HG03280 (cell line): ENCODE data around the gene KLRF1.

ENCODE experiments used
- ATAC-seq: cut with Tn5 transposase; IDR thresholded peaks from one replicate; pipeline ENCODE4 v1.9.1; 2021; ENCODE audit warnings: mild to moderate bottlenecking, moderate library complexity; ENCODE audit not compliant: unreplicated experiment

KLRF1 gene, protein sequence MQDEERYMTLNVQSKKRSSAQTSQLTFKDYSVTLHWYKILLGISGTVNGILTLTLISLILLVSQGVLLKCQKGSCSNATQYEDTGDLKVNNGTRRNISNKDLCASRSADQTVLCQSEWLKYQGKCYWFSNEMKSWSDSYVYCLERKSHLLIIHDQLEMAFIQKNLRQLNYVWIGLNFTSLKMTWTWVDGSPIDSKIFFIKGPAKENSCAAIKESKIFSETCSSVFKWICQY

DNA sequence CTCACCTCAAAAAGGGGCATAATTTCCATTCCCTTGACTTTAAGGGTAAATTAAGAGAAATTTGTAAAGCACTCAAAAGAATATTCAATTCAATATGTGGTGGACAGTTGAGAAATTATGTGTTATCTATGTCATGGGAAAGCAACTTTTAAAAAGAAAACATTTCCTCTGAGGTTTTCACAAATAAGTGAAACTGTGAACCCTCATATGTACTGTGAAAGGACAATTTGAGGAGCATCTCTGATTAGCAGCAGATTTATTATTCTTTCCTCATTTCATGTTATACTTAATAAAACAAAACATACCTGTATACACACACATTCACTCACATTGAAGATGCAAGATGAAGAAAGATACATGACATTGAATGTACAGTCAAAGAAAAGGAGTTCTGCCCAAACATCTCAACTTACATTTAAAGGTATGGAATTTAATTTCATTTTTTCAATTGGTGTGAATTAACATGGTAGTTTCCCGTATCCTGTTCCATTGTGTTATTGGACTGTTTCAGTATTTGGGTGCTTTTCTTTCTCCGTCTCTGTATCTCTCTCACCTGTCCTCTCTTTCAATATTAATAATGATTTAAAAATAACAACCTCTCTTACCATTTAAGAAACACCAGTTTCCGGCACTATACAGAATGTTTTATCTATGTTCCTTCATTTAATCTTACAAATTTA is at the start of gene KLRF1:
KLRF1 (plus strand) TSS at position 273 of the 680 bp plus-strand sequence; CDS start at position 337, 64 bp downstream.
- ATAC-seq, result no peak

DNA sequence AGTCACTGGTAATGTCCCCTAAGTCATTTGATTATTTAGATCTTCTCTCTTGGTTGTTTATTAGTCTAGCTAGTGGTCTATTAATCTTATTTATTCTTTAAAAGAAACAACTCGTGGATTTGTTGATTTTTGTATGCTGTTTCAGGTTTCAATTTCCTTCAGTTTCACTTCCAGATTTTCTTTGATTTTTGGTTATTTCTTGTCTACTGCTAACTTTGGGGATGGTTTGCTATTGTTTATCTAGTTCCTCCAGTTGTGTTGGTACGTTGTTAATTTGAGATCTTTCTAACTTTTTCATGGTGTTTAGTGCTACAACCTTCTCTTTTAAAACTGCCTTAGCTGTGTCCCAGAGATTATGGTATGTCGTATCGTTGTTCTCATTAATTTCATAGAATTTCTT is 48.1 kb upstream of the KLRF1 start:
- no peak for ATAC-seq

DNA sequence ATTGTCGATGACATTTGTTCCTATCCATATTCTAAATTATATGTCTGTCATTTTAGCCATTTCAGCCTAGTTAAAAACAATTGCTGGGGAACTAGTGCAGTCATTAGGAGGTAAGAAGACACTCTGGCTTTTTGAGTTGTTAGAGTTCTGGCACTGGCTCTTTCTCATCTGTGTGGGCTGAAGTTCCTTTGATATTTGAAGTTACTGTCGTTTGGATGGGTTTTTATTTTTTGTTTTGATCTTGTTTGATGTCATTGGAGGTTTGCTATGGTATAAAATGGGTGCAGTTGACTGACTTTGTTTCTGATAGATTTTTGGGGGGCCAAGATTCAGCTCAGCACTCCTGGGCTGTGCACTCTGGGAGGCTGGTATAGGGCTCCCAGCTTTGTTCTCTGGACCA is 45.9 kb upstream of the KLRF1 start:
- no peak for ATAC-seq

DNA sequence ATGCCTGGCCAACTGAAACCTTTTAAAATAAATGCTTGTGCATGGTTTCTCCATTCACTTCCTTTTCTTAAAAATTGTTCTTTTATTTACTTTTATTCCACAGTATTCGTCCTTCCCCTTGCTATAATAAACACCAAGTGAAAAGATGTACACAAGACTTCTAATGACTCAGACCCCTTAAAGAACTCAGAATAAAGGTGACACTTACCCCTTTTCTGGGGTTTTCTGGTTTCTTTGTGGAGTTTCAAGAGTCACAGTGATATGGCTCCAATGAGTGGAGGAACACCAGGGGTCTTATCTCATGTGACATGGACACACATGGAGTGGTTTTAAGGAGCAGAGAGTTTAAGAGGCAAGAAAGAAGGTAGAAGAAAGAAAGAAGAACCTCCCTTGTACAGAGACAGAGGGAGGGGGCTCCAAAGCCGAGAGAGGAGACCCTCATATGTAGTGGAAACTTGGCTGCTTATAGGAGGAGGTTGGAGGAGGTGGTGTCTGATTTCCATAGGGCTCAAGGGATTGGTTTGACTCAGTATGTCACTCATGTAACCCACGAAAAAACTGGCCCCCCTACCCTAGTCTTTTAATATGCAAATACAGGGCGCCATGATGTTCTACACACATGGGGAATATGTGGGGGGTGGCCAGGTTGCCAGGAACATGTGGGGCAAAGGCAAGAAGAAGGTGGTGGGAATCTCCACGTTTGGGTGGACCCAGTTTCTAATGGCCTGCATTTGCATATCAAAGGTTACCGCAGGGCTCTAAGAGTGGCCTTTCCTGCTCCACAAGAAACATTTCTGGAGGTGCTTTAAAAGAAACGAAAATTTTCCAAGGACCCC is 44.5 kb upstream of the KLRF1 start:
- ATAC-seq, result no peak

DNA sequence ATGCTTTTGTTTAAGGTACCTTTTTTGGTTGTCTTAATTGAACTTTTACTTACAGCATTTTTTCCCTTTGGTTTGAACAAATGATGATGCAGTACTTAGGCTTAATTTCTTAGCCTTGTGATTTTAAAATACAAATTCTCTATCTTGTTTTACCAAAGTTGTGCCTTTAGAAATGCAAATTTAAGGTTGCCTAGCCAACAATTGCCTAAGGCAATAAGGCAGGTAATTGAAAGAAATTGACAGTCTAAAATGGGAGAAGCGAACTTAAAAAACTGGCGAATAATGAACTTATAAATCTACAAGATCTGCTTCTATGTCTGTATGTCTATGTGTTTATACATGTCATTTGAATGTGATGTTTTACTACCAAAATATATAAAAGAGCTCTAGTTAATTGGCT is 43.0 kb upstream of the KLRF1 start:
- no peak for ATAC-seq

DNA sequence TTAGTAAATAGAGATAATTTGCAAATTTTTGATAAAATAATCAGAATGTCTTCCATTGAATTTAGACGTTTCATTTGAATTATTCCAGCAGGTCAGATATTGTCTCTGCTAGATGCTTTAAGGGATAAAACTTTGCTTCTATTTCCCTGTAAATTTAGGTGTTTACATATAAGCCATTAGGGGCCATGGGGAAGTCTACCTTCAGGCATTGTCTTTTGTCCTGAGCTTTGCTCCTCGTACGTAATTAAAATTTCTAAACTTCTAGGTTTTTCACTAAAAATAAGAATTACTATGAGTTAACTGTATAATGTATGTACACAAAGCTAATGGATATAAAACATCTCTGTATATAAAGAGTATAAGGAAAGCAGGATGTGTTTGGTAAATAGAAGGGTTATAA is 42.5 kb upstream of the KLRF1 start:
- ATAC-seq, result no peak

DNA sequence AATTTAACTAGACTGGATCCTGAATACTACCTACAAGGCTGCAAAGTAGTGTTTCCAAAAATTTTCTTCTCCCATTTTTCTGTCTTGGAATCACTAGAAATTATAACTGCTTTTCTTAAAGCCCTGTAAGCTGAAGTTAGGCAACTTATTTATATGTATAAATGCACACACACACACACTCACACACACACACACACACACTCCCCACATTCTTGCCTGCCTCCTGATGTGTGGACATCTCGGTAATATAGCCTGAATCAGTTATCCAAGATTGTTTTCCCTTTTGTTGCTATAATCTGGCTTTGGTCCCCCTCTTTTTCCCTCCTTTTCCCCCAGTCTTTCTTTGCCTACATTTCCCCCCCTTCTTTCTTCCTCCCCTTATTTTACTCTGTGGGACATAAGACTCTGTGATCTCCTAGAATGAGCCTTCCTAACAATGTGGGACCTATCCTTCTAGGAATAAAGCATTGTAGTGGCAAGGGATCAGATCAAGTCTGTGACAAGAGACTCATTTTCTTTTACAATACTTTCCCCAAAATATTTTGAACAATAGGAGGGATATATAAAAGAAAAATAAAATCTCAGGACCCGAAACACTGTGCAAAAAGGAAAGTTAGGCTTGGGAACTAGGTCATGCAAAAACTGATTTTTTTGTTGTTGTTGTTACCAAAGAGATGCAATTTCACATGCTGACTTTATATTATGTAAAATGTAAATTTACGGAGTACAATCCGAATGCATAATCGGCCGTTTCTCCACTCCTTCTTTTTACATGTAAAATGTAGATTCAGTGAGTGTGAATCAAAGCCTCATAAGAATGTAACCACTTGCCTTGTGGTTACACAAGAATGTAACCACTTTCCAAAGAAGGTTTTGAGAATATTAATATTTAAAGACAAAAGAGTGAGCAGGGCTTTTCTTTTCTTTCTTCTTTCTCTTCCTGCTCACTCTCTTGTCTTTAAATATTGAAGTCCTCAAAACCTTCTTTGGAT is 40.3 kb upstream of the KLRF1 start:
- ATAC-seq, result no peak

DNA sequence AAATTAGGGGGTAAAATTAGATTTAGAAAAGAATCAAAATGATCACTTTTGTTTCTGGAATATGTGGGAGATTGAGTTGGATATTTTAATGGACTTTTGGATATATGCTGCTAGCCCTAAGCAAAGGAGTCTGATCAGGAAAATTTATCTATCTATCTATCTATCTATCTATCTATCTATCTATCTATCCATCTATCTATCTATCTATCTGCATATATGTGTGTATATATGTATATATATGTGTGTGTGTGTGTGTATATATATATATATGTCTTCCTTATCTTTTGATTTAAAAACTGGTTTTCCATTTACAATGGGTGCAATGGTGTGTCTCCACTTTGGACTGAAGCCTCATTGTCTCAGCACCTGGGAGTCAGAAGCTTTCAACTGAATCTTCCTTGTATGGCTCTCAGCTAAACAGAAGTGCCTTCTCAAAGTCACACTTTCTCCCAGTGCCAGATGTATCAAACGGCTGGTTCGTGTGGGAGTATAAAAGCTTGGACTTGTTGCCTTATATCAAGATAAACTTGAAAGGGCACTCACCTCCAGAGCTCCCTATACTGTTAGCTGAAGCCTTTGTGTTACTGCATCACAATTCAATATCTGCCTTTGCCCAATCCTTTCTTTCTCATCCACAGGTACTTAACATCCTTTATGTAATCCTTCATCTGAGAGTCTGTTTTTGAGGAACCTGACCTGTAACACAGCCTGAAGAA is 34.9 kb upstream of the KLRF1 start:
- ATAC-seq, result no peak

DNA sequence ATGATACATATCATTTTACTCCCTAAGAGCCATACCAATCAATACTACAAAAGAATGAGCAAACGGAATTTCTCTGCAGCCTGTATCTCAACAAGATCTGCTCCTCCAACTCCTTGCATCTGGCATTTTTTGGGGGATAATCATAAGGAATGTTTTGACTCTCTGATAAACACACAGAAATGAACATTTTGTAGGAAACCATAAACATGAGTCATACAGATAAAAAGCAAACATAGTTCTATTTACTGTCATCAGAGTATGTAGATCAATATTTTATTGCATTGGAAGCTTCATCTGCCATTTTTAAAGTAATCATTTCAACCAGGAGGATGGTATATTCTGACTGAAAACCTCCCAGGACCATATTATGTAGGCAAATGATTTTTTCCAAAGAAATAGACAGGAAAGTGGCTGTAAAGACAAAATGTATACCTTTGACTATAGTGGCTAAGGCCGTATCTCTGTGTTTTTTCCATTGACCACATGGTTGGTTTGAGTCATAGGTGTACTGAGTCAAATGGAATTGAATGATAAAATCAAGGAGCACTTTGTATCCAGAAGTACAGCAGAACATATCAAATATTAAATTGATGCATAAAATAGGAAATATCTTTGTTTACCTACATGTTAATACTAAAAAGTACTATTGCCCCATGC is 34.2 kb upstream of the KLRF1 start:
- ATAC-seq, result no peak

DNA sequence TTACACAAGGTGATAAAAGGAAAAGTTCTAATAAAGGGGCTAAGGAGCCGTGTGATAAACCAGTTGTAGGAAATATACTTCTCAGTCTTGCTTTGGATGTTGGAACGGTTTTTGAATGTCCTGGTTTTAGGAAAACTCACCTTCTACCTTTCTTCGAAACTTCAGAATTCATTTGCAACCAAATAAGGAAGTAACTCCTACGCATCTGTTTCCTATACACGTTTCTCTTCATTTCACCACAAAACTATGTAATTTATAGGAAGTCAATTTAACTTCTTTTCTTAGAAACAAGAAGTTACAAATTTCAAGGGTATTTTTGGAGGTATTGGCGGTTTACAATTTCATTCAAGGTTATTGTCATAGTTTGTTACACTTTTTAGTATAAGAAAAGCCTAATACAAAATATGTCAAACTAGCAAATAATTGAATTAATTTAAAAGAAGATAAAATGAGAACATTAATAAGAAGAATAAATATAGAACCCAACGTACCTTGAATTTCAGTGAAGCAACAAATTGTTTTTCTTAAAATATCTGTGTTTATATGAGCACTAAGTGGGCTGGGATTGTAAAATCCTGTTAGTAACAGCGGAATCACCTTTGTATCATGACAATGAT is 33.4 kb upstream of the KLRF1 start:
- ATAC-seq, result no peak

DNA sequence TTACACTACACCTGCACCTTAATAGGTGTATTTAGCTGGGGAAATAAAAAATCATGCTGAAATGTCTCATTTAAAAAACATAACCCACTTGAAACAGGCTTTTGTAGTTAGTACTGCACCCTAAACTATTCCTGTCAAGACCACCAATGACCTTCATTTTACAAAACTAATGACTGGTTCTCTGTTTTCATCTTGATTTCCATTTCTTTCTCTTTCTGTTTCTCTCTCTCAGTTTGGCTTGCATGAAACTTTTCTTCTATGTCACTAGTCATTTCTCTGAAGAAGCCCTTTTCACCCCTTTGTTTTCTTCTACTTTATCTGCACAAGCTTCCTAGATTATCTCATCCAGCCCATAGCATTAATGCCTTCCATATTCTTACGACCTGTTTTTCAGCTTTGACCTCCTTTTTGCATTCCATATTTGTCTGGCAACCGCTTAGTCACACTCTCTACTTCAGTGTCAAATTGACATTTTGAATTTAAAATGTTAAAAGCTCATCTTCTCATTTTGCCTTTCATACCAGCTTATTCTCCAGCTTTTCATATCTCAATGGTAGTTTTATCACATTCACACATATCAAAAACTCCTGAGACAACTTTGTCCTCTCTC is 32.7 kb upstream of the KLRF1 start:
- no peak for ATAC-seq

DNA sequence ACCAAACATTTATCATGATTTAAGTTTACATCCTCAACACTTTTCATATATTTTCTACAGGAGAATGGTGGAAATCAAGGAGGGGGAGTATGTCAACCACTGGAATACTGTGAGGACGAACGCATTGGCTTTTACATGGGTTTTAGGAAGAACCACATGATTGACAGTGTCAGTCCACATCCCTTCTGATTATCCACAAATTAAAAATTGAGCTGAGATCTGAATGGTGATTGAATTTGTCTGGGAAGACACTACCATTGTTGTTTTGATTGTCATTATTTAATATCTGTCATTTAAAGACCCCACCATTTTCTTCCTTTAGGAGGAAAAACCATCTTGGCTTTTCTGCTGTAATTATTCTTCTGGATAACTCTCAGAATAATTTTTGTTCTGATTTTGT is 31.3 kb upstream of the KLRF1 start:
- no peak for ATAC-seq

DNA sequence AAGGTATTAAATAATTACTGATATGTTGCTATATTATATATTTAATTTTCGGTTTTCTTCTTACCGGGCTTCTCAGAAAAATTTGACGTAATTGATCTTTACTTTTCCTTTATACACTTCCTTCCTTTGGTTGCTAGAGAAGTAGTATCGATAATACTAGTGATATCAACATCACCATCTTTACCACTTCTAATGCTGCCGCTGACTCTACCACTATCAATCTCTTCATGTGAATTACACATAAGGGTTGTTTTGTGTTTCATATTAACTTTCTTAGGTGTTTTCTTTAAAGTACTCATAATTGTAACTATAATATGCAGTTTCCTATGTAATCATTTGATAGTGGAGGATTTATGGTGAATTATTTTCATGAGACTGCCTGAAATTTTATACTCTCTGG is 30.9 kb upstream of the KLRF1 start:
- ATAC-seq, result no peak

DNA sequence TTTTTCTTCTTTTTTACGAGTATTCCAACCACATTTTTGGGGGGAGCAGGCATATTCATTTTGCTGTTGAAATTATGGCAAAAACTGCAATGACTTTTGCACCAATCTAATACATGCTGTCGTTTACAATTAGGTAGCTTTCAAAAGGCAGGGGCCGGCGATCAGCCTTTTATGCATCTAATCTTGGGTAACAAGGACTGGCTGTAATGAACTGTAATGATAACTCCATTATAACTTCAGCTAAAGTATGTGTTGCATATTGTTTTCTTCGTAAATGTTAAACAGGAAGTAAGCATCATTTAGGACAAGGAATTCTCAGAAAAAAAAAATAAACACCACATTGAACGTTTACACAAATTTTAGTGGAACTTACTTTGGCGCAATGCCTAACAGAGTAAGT is 30.3 kb upstream of the KLRF1 start:
- no peak for ATAC-seq

DNA sequence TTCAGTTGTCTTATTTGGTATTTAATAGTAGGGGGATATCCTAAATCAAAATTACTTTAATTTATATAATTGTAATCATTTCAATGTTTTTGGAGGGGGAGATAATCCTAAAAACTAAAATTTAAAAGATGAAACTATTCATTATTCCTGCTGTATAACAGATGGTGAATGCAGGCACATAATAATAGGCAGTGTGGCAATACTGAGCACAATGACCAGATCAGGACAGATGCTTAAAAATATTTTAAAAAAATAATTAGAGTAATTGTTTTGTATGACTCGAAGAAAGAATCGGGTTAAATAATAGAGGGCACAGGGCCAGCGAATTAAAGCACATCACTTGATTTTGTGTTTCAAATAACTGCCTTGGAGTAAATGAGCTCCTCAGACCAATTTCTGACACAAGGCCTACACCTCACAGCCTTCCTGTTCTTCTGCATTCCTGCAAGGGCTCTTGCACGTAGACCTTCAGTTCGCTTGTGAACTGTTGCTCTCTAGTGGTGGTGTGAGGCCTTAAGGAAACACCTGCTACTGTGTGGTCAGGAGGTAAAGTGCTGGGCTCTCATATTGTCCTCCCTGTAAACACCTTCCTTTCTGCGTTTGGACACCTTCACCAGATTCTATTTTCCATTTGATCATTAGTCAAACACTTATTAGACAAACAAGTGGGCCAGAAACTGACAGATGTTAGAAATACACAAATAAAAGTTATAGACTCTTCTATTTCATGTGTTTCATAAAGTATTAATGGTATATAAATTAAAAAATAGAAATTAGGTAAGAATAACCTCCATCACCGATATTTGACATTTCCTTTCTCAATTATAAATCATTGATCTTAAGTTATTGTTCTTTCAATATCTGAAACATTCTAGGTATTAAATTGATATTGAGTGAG is 29.3 kb upstream of the KLRF1 start:
- ATAC-seq, result peak; percentile 95

DNA sequence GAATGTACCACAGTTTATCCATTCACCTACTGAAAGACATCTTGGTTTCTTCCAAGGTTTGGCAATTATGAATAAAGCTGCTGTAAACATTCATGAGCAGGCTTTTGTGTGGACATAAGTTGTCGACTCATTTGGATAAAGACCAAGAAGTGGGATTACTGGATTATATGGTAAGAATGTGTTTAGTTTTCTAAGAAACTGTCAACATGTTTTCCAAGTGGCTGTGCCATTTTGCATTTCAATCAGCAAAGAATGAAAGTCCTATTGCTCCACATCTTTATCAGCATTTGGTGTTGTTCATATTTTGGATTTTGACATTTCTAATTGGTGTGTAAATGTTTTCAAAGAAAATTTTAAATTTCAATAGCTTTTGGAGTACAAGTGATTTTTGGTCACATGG is 27.3 kb upstream of the KLRF1 start:
- no peak for ATAC-seq

DNA sequence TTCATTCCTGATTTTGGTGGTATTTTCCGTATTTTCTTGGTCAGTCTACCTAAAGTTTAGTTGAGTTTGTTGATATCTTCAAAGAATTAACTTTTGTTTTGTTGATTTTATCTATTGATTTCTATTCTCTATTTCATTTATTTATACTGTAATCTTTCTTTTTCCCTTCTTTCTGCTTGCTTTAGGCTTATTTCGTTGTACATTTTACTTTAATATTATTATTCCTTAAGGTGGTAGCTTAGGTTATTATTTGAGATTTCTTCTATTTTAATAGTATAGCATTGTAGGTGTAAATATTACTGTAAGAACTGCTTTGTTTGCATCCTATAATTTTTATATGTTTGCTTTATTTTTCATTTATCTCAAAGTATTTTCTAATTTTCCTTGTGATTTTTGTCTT is 21.4 kb upstream of the KLRF1 start:
- no peak for ATAC-seq

DNA sequence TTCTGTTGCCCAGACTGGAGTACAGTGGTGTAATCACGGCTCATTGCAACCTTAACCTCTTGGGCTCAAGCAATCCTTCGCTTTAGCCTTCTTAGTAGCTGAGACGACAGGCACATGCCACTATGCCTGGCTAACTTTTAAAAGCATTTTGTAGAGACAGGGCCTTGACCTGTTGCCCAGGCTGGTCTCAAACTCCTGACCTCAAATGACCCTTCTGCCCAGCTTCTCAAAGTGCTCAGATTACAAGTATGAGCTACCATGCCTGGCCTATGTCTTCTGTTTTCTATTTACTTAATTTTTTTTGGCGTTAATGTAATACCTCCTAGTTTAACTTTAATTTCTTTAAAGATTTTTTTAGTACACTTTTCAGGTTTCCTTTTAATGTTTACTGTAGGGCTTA is 20.6 kb upstream of the KLRF1 start:
- ATAC-seq, result no peak
